Measurements from ENCODE around the gene CNOT1. TPM values are rescaled to one million over a fixed set of nuclear protein-coding genes. Genes with fewer than 3 reads are reported as not detected.

The CNOT1 gene
- total RNA-seq, 1 experiment from 2014 or later = 328 TPM

DNA sequence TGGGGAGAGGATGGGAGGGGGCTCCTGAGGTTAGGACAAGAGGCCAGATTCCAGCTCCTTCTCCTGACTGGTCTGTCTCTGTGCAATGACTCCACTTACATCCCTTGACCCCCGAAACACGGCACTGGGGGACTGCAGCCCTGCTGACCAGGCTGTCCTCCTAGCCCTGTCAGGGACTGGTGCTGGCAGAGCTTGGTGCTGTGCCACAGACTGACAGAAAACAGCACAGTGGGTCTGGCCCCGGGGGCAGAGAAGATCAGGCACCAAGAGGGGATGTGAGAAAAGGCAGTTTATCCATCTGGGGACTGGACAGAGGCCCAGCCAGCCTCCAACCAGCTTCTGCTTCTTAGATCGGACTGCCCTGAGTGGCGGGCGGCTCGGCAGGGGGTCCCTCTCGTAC, 35.6 kb upstream of the CNOT1 start:
- Histone ChIP-seq H3K27ac (ENCODE audit: insufficient read length, low read depth, low read length) (no peak overlapping the region), H2BK20ac (ENCODE audit: low read depth, low read length, poor library complexity, severe bottlenecking) (no peak overlapping the region), H3T11ph (ENCODE audit: low read length) (no peak overlapping the region), H3K23me2 (ENCODE audit: insufficient read length, low read depth, low read length, poor library complexity, severe bottlenecking) (no peaks in the 10 kb centered on the region), H4K8ac (replicated peaks; ENCODE audit: insufficient read length, low read depth, low read length) (no peak overlapping the region), H3K4me2 (ENCODE audit: insufficient read depth, insufficient read length, low read length) (no peak overlapping the region), H4K91ac (ENCODE audit: insufficient read length, low read depth, low read length) (no peak overlapping the region), H2AK5ac (ENCODE audit: insufficient read length, low read length) (no peak overlapping the region), H3K4me1 (ENCODE audit: insufficient read depth, low read length) (no peaks in the 10 kb centered on the region), H3K4ac (ENCODE audit: low read depth, low read length) (no peak overlapping the region), H3K18ac (ENCODE audit: insufficient read length, low read depth, low read length) (no peak overlapping the region), H3K9me3 (ENCODE audit: control insufficient read depth, low read depth, low read length) (no peaks in the 10 kb centered on the region), H2BK5ac (ENCODE audit: insufficient read length, low read length) (no peak overlapping the region), H3K9ac (ENCODE audit: extremely low read depth, insufficient read length, low read length) (no peak overlapping the region), H4K20me1 (ENCODE audit: control insufficient read depth, insufficient read depth, insufficient read length) (no peaks in the 10 kb centered on the region), H4K5ac (ENCODE audit: insufficient read length, low read depth, low read length) (no peak overlapping the region), H2AFZ (ENCODE audit: low read length) (no peak overlapping the region), H3K14ac (ENCODE audit: insufficient read depth, low read length) (no peak overlapping the region; the same call in 1 of the 2 replicates), H2BK15ac (ENCODE audit: low read depth, low read length) (no peak overlapping the region), H3K56ac (ENCODE audit: insufficient read length, low read depth, low read length) (no peak overlapping the region), H3K79me1 (ENCODE audit: insufficient read depth, low read depth, low read length, poor library complexity, severe bottlenecking) (no peaks in the 10 kb centered on the region), H2BK120ac (ENCODE audit: low read depth, low read length, poor library complexity, severe bottlenecking) (no peak overlapping the region), H3K23ac (ENCODE audit: insufficient read length, low read depth, low read length) (no peak overlapping the region), H3K79me2 (ENCODE audit: insufficient read depth, low read length) (no peaks in the 10 kb centered on the region), H2BK12ac (ENCODE audit: insufficient read length, low read depth, low read length) (no peak overlapping the region), H3K27me3 (ENCODE audit: insufficient read depth, low read length) (no peaks in the 10 kb centered on the region)
- no CpG with 5 or more reads among the region's 8 CpGs for WGBS (ENCODE audit: extremely low coverage, insufficient read length, low lambda C conversion rate)
- TF ChIP-seq, protein P1, sequence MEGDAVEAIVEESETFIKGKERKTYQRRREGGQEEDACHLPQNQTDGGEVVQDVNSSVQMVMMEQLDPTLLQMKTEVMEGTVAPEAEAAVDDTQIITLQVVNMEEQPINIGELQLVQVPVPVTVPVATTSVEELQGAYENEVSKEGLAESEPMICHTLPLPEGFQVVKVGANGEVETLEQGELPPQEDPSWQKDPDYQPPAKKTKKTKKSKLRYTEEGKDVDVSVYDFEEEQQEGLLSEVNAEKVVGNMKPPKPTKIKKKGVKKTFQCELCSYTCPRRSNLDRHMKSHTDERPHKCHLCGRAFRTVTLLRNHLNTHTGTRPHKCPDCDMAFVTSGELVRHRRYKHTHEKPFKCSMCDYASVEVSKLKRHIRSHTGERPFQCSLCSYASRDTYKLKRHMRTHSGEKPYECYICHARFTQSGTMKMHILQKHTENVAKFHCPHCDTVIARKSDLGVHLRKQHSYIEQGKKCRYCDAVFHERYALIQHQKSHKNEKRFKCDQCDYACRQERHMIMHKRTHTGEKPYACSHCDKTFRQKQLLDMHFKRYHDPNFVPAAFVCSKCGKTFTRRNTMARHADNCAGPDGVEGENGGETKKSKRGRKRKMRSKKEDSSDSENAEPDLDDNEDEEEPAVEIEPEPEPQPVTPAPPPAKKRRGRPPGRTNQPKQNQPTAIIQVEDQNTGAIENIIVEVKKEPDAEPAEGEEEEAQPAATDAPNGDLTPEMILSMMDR (conservative IDR thresholded peaks at IDR 0.05) = no peak
- Mint-ChIP-seq H3K27ac (no peak overlapping the region), H3K4me3 (no peak overlapping the region), H3K9me3 (no peaks in the 10 kb centered on the region; a peak in 1 of 5 replicates), H3K4me1 (peaks cover 2 to 3% of the 10 kb centered on the region in 2 experiments; a peak in 3 of 4 replicates), H3K27me3 (ENCODE audit: low read depth) (no peaks in the 10 kb centered on the region), H3K36me3 (ENCODE audit: insufficient read depth in 1 of 3, low read depth in 3 of 3) (peaks cover 8 to 22% (median 22%) of the 10 kb centered on the region in 3 experiments; a peak in 6 of 7 replicates)
- no peak for DNase-seq

Measured in H9 (cell line).